Activated gamma-delta T cell (primary cell): ENCODE data around the gene KCNN4.
"Not testable (repeated sequence)": the region's sequence is repeated elsewhere in the genome, so short reads cannot be mapped to it uniquely, and the experiment has no call there.

Experiments used
- DNase-seq: peaks from one replicate; lab custom pipeline; 2025; lab: John Stamatoyannopoulos, UW

KCNN4 gene

GRCh38 chr19:43774103-43774939 is 6.5 kb downstream of the KCNN4 start:
- DNase-seq: no peak

GRCh38 chr19:43773725-43774102 is 7.1 kb downstream of the KCNN4 start:
- DNase-seq: no peak

GRCh38 chr19:43769256-43769655 is 11.5 kb downstream of the KCNN4 start:
- no peak for DNase-seq

GRCh38 chr19:43768273-43769050 is 12.3 kb downstream of the KCNN4 start:
- no peak for DNase-seq

GRCh38 chr19:43767818-43768217 is 13.0 kb downstream of the KCNN4 start:
- no peak for DNase-seq

- DNase-seq: no peak
Measured at GRCh38 chr19:43767316-43767715, 13.5 kb downstream of the KCNN4 start.

GRCh38 chr19:43766755-43767043 is 14.1 kb downstream of the KCNN4 start:
- DNase-seq: no peak

- peak; percentile 36 for DNase-seq
Measured at GRCh38 chr19:43765109-43765876, 15.5 kb downstream of the KCNN4 start.

GRCh38 chr19:43764684-43765083 is 16.1 kb downstream of the KCNN4 start:
- DNase-seq: not testable (repeated sequence)

- DNase-seq: no peak
Measured at GRCh38 chr19:43763473-43763939, 17.3 kb downstream of the KCNN4 start.

GRCh38 chr19:43762814-43763213 is 18.0 kb downstream of the KCNN4 start:
- no peak for DNase-seq

GRCh38 chr19:43760941-43761340 is 19.8 kb downstream of the KCNN4 start:
- DNase-seq: no peak

- no peak for DNase-seq
Measured at GRCh38 chr19:43759515-43759914, 21.3 kb downstream of the KCNN4 start.

GRCh38 chr19:43755256-43755801 is 25.4 kb downstream of the KCNN4 start:
- peak; percentile 56 for DNase-seq

GRCh38 chr19:43754503-43755255 is 26.1 kb downstream of the KCNN4 start, which contains the start of gene SMG9:
SMG9 (minus strand) TSS chr19:43754962; CDS start chr19:43750741, 4,221 bp downstream.
- DNase-seq: peak; percentile 98

GRCh38 chr19:43754253-43754502 is 26.6 kb downstream of the KCNN4 start:
- no peak for DNase-seq

GRCh38 chr19:43752287-43752875 is 28.4 kb downstream of the KCNN4 start:
- DNase-seq: no peak

GRCh38 chr19:43751466-43752220 is 29.1 kb downstream of the KCNN4 start:
- DNase-seq: no peak

- DNase-seq: no peak
Measured at GRCh38 chr19:43749898-43750297, 30.9 kb downstream of the KCNN4 start.

- no peak for DNase-seq
Measured at GRCh38 chr19:43749152-43749551, 31.6 kb downstream of the KCNN4 start.
